ENCODE data around the gene GNS. TPM values are rescaled to one million over a fixed set of nuclear protein-coding genes. Genes with fewer than 3 reads are reported as not detected.

Gene GNS
- total and polyA plus RNA-seq, 2 of the 13 experiments (the other 11 are each of a cell fraction or from before 2014, with no cell fraction given) = 49.8 to 51.0 TPM

GRCh38 chr12:64759035-64759894 is at the start of gene GNS (continued):
- TF ChIP-seq, protein P1, sequence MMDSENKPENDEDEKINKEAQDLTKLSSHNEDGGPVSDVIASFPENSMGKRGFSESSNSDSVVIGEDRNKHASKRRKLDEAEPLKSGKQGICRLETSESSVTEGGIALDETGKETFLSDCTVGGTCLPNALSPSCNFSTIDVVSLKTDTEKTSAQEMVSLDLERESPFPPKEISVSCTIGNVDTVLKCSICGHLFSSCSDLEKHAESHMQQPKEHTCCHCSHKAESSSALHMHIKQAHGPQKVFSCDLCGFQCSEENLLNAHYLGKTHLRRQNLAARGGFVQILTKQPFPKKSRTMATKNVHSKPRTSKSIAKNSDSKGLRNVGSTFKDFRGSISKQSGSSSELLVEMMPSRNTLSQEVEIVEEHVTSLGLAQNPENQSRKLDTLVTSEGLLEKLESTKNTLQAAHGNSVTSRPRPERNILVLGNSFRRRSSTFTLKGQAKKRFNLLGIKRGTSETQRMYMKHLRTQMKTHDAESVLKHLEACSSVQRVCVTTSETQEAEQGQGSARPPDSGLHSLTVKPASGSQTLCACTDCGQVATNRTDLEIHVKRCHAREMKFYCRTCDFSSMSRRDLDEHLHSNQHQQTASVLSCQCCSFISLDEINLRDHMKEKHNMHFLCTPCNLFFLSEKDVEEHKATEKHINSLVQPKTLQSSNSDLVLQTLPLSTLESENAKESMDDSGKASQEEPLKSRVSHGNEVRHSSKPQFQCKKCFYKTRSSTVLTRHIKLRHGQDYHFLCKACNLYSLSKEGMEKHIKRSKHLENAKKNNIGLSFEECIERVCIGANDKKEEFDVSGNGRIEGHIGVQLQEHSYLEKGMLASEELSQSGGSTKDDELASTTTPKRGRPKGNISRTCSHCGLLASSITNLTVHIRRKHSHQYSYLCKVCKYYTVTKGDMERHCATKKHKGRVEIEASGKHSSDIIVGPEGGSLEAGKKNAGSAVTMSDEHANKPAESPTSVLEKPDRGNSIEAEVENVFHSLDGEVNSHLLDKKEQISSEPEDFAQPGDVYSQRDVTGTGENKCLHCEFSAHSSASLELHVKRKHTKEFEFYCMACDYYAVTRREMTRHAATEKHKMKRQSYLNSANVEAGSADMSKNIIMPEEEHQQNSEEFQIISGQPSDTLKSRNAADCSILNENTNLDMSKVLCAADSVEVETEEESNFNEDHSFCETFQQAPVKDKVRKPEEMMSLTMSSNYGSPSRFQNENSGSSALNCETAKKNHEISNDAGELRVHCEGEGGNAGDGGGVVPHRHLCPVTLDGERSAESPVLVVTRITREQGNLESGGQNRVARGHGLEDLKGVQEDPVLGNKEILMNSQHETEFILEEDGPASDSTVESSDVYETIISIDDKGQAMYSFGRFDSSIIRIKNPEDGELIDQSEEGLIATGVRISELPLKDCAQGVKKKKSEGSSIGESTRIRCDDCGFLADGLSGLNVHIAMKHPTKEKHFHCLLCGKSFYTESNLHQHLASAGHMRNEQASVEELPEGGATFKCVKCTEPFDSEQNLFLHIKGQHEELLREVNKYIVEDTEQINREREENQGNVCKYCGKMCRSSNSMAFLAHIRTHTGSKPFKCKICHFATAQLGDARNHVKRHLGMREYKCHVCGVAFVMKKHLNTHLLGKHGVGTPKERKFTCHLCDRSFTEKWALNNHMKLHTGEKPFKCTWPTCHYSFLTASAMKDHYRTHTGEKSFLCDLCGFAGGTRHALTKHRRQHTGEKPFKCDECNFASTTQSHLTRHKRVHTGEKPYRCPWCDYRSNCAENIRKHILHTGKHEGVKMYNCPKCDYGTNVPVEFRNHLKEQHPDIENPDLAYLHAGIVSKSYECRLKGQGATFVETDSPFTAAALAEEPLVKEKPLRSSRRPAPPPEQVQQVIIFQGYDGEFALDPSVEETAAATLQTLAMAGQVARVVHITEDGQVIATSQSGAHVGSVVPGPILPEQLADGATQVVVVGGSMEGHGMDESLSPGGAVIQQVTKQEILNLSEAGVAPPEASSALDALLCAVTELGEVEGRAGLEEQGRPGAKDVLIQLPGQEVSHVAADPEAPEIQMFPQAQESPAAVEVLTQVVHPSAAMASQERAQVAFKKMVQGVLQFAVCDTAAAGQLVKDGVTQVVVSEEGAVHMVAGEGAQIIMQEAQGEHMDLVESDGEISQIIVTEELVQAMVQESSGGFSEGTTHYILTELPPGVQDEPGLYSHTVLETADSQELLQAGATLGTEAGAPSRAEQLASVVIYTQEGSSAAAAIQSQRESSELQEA (CRISPR knock-in tag; IDR thresholded peaks at IDR 0.05; ENCODE audit: not compliant biosample characterization) = no peak
- no peak for TF ChIP-seq ATF1 (CRISPR knock-in tag; IDR thresholded peaks at IDR 0.05)
- no peak for TF ChIP-seq CCDC6 (CRISPR knock-in tag; IDR thresholded peaks at IDR 0.05)
- TF ChIP-seq HNRNPK (IDR thresholded peaks at IDR 0.05; ENCODE audit: low read depth, low read length, poor library complexity, severe bottlenecking) = peak; percentile 53
- TF ChIP-seq, protein P2, sequence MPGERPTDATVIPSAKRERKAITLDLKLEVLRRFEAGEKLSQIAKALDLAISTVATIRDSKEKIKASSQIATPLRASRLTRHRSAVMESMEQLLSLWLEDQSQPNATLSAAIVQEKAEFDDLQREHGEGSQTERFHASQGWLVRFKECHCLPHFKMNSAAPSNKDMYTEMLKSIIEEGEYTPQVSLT (CRISPR knock-in tag; IDR thresholded peaks at IDR 0.05; ENCODE audit: borderline replicate concordance, low read depth) = 0 out of 2 replicates have a peak, but pooled peaks have one; percentile 58
- TF ChIP-seq, protein P3, sequence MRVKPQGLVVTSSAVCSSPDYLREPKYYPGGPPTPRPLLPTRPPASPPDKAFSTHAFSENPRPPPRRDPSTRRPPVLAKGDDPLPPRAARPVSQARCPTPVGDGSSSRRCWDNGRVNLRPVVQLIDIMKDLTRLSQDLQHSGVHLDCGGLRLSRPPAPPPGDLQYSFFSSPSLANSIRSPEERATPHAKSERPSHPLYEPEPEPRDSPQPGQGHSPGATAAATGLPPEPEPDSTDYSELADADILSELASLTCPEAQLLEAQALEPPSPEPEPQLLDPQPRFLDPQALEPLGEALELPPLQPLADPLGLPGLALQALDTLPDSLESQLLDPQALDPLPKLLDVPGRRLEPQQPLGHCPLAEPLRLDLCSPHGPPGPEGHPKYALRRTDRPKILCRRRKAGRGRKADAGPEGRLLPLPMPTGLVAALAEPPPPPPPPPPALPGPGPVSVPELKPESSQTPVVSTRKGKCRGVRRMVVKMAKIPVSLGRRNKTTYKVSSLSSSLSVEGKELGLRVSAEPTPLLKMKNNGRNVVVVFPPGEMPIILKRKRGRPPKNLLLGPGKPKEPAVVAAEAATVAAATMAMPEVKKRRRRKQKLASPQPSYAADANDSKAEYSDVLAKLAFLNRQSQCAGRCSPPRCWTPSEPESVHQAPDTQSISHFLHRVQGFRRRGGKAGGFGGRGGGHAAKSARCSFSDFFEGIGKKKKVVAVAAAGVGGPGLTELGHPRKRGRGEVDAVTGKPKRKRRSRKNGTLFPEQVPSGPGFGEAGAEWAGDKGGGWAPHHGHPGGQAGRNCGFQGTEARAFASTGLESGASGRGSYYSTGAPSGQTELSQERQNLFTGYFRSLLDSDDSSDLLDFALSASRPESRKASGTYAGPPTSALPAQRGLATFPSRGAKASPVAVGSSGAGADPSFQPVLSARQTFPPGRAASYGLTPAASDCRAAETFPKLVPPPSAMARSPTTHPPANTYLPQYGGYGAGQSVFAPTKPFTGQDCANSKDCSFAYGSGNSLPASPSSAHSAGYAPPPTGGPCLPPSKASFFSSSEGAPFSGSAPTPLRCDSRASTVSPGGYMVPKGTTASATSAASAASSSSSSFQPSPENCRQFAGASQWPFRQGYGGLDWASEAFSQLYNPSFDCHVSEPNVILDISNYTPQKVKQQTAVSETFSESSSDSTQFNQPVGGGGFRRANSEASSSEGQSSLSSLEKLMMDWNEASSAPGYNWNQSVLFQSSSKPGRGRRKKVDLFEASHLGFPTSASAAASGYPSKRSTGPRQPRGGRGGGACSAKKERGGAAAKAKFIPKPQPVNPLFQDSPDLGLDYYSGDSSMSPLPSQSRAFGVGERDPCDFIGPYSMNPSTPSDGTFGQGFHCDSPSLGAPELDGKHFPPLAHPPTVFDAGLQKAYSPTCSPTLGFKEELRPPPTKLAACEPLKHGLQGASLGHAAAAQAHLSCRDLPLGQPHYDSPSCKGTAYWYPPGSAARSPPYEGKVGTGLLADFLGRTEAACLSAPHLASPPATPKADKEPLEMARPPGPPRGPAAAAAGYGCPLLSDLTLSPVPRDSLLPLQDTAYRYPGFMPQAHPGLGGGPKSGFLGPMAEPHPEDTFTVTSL (CRISPR knock-in tag; IDR thresholded peaks at IDR 0.05; ENCODE audit: borderline replicate concordance) = no peak
- no peak for TF ChIP-seq SOX13 (IDR thresholded peaks at IDR 0.05)
- TF ChIP-seq SOX13 (CRISPR knock-in tag; conservative IDR thresholded peaks at IDR 0.05 in 1 of 2, IDR thresholded peaks at IDR 0.05 in 1 of 2) = peak in 1 of 2 experiments; percentile 47; a peak in 1 of 4 replicates
- TF ChIP-seq ZNF746 (CRISPR knock-in tag; IDR thresholded peaks at IDR 0.05) = no peak
- TF ChIP-seq MAX (IDR thresholded peaks at IDR 0.05) = peak; percentile 85

Data from HepG2 (cell line).